ENCODE results near the gene SMIM8.

DNA sequence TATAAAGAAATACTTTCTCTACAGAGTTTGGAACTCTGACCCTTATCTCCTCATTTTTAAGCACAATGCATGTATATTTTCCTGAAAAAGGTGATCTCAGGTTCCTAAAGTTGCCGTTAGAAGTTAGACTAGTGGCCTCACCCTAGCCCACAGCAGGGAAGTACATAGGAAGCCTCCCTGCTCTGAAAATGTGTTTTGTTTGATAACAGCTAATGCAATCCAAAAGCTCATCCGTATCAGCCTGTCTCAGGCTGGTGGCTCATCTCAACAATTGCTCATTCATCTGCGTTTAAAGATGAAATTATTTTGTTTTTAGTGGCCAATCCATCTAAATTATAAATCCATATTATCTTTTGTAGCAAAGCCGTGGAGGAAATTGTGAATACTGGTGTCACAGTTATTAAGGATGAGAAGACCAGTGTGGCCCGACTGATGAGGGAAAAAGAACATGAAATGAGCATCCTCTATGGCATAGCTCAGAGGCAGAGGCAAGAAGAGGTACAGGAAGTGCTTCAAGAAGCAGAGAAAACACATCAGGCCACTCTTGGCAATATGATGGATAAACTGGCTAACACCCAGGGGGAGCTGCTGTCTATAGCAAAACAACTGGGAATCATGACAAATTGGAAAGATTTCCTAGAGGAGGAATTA, 42.3 kb downstream of the SMIM8 start:
- TF ChIP-seq, protein P1, sequence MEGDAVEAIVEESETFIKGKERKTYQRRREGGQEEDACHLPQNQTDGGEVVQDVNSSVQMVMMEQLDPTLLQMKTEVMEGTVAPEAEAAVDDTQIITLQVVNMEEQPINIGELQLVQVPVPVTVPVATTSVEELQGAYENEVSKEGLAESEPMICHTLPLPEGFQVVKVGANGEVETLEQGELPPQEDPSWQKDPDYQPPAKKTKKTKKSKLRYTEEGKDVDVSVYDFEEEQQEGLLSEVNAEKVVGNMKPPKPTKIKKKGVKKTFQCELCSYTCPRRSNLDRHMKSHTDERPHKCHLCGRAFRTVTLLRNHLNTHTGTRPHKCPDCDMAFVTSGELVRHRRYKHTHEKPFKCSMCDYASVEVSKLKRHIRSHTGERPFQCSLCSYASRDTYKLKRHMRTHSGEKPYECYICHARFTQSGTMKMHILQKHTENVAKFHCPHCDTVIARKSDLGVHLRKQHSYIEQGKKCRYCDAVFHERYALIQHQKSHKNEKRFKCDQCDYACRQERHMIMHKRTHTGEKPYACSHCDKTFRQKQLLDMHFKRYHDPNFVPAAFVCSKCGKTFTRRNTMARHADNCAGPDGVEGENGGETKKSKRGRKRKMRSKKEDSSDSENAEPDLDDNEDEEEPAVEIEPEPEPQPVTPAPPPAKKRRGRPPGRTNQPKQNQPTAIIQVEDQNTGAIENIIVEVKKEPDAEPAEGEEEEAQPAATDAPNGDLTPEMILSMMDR (optimal IDR thresholded peaks at IDR 0.05 in 1 of 3, IDR thresholded peaks at IDR 0.05 in 1 of 3, conservative IDR thresholded peaks at IDR 0.05 in 1 of 3; ENCODE audit: extremely low read depth in 1 of 3, insufficient read depth in 2 of 3, low read length in 3 of 3) = no peak
- TF ChIP-seq EZH2 (IDR thresholded peaks at IDR 0.05; ENCODE audit: low read length) = no peak
